ENCODE results near the gene NACC1. TPM values are rescaled to one million over a fixed set of nuclear protein-coding genes. Genes with fewer than 3 reads are reported as not detected.

Gene NACC1
- total RNA-seq, 3 donors from 2014 or later = 8.5 to 20.5 (median 19.7) TPM

- no peak overlapping the region for H3K4me3 ChIP-seq
- H3K9me3 ChIP-seq = no peaks in the 10 kb centered on the region
- no peaks in the 10 kb centered on the region for H3K36me3 ChIP-seq
- intact Hi-C loops (cut with DNase I; ENCODE audit: low total_unique reads) = no loop called here
- H3K27ac ChIP-seq = no peak overlapping the region
- no peaks in the 10 kb centered on the region for H3K27me3 ChIP-seq
- DNase-seq (ENCODE audit: low spot score in 2 of 2) = no peak
- TF ChIP-seq CTCF (IDR thresholded peaks at IDR 0.05) (no peak), POLR2A (IDR thresholded peaks at IDR 0.05) (no peak), POLR2AphosphoS5 (IDR thresholded peaks at IDR 0.05) (no peak)
- no peaks in the 10 kb centered on the region for H3K4me1 ChIP-seq
Observed at GRCh38 chr19:13110099-13110610, 7.9 kb upstream of the NACC1 start.

GRCh38 chr19:13112555-13112954, 5.5 kb upstream of the NACC1 start:
- Histone ChIP-seq H3K4me1 (peaks cover 0 to 6% of the 10 kb centered on the region in 2 donors), H3K9me3 (no peaks in the 10 kb centered on the region), H3K4me3 (no peak overlapping the region), H3K27me3 (no peaks in the 10 kb centered on the region), H3K27ac (no peak overlapping the region), H3K36me3 (no peaks in the 10 kb centered on the region)
- TF ChIP-seq POLR2A (IDR thresholded peaks at IDR 0.05) (no peak), CTCF (IDR thresholded peaks at IDR 0.05) (no peak), POLR2AphosphoS5 (IDR thresholded peaks at IDR 0.05) (no peak)
- DNase-seq (ENCODE audit: low spot score in 2 of 2) = no peak
- intact Hi-C loops (cut with DNase I; ENCODE audit: low total_unique reads) = no loop called here

- H3K4me3 ChIP-seq = peak overlapping the region; percentile 69 to 80 (median 72)
- H3K9me3 ChIP-seq = no peaks in the 10 kb centered on the region
- H3K36me3 ChIP-seq = no peaks in the 10 kb centered on the region
- intact Hi-C loops (cut with DNase I; ENCODE audit: low total_unique reads) = no loop called here
- no peaks in the 10 kb centered on the region for H3K27me3 ChIP-seq
- TF ChIP-seq POLR2AphosphoS5 (IDR thresholded peaks at IDR 0.05) (no peak), POLR2A (IDR thresholded peaks at IDR 0.05) (no peak), CTCF (IDR thresholded peaks at IDR 0.05) (no peak)
- peak overlapping the region; percentile 28 to 59 for H3K27ac ChIP-seq
- peaks cover 8 to 22% of the 10 kb centered on the region in 2 donors for H3K4me1 ChIP-seq
- DNase-seq (ENCODE audit: low spot score in 2 of 2) = no peak
Observed at GRCh38 chr19:13115936-13116281, 2.2 kb upstream of the NACC1 start.

- Histone ChIP-seq H3K4me1 (peaks cover 8 to 22% of the 10 kb centered on the region in 2 donors), H3K4me3 (peak within 1 kb of the TSS; percentile 69 to 80 (median 72)), H3K27ac (peak within 1 kb of the TSS; percentile 59 to 77), H3K36me3 (no peaks in the 10 kb centered on the region), H3K27me3 (no peaks in the 10 kb centered on the region), H3K9me3 (no peaks in the 10 kb centered on the region)
- TF ChIP-seq POLR2A (IDR thresholded peaks at IDR 0.05) (no peak), CTCF (IDR thresholded peaks at IDR 0.05) (peak in 1 of 3 donors; percentile 13), POLR2AphosphoS5 (IDR thresholded peaks at IDR 0.05) (peak; percentile 94 to 96 (median 96))
- DNase-seq (ENCODE audit: low spot score in 2 of 2) = peak; percentile 88 to 92
- intact Hi-C loops (cut with DNase I; ENCODE audit: low total_unique reads) = no loop called here
Observed at GRCh38 chr19:13116282-13117175, 1.5 kb upstream of the NACC1 start, which contains the start of gene TRMT1. Gene TRMT1, minus strand, starts transcription at chr19:13116740. Its CDS starts 341 bp downstream, at chr19:13116399.

- Histone ChIP-seq H3K36me3 (no peaks in the 10 kb centered on the region), H3K9me3 (no peaks in the 10 kb centered on the region), H3K27me3 (no peaks in the 10 kb centered on the region), H3K4me3 (peak overlapping the region; percentile 69 to 80 (median 72)), H3K4me1 (peaks cover 8 to 22% of the 10 kb centered on the region in 2 donors), H3K27ac (peak overlapping the region; percentile 59 to 77)
- TF ChIP-seq POLR2AphosphoS5 (IDR thresholded peaks at IDR 0.05) (no peak), CTCF (IDR thresholded peaks at IDR 0.05) (no peak), POLR2A (IDR thresholded peaks at IDR 0.05) (no peak)
- no peak for DNase-seq (ENCODE audit: low spot score in 2 of 2)
- intact Hi-C loops (cut with DNase I; ENCODE audit: low total_unique reads) = no loop called here
Observed at GRCh38 chr19:13117176-13117771, 790 bp upstream of the NACC1 start.

Data from breast epithelium (tissue), 4 donors.